ENCODE results near the gene STARD10. TPM values are rescaled to one million over a fixed set of nuclear protein-coding genes. Genes with fewer than 3 reads are reported as not detected.

STARD10 gene
- total and polyA plus RNA-seq, 2 experiments from 2014 or later: 16.6 to 20.5 TPM

GRCh38 chr11:72754149-72754543 is 39.7 kb downstream of the STARD10 start:
- H3K9me3 Mint-ChIP-seq: no peaks in the 10 kb centered on the region; the same call in 2 of the 3 replicates
- DNase-seq (ENCODE audit: low spot score): no peak
- peak overlapping the region; percentile 16; the same call in 2 of the 3 replicates for H3K4me3 Mint-ChIP-seq
- peaks cover 26% of the 10 kb centered on the region for H3K27me3 Mint-ChIP-seq (ENCODE audit: insufficient read depth, low read depth, poor library complexity)
- no peaks in the 10 kb centered on the region for H3K36me3 ChIP-seq (ENCODE audit: insufficient read depth)
- ATAC-seq: no peak
- no peak overlapping the region for H3K27ac Mint-ChIP-seq
- H3K4me2 ChIP-seq: peak overlapping the region; percentile 73
- H3K27ac ChIP-seq (ENCODE audit: low read depth): no peak overlapping the region
- H3K4me1 Mint-ChIP-seq: peaks cover 33% of the 10 kb centered on the region
- peaks cover 3% of the 10 kb centered on the region; the same call in 2 of the 3 replicates for H3K36me3 Mint-ChIP-seq (ENCODE audit: low read depth)
- peaks cover 8% of the 10 kb centered on the region for H4K20me1 ChIP-seq (replicated peaks; ENCODE audit: insufficient read depth)
- H3K27me3 ChIP-seq (ENCODE audit: insufficient read depth): peaks cover 19% of the 10 kb centered on the region
- H2AFZ ChIP-seq: peak overlapping the region; percentile 78; the same call in 1 of the 2 replicates
- H3F3A ChIP-seq (replicated peaks; ENCODE audit: low read depth): 0 out of 2 replicates have a peak, but pooled peaks cover 3% of the 10 kb centered on the region
- TF ChIP-seq, protein P1, sequence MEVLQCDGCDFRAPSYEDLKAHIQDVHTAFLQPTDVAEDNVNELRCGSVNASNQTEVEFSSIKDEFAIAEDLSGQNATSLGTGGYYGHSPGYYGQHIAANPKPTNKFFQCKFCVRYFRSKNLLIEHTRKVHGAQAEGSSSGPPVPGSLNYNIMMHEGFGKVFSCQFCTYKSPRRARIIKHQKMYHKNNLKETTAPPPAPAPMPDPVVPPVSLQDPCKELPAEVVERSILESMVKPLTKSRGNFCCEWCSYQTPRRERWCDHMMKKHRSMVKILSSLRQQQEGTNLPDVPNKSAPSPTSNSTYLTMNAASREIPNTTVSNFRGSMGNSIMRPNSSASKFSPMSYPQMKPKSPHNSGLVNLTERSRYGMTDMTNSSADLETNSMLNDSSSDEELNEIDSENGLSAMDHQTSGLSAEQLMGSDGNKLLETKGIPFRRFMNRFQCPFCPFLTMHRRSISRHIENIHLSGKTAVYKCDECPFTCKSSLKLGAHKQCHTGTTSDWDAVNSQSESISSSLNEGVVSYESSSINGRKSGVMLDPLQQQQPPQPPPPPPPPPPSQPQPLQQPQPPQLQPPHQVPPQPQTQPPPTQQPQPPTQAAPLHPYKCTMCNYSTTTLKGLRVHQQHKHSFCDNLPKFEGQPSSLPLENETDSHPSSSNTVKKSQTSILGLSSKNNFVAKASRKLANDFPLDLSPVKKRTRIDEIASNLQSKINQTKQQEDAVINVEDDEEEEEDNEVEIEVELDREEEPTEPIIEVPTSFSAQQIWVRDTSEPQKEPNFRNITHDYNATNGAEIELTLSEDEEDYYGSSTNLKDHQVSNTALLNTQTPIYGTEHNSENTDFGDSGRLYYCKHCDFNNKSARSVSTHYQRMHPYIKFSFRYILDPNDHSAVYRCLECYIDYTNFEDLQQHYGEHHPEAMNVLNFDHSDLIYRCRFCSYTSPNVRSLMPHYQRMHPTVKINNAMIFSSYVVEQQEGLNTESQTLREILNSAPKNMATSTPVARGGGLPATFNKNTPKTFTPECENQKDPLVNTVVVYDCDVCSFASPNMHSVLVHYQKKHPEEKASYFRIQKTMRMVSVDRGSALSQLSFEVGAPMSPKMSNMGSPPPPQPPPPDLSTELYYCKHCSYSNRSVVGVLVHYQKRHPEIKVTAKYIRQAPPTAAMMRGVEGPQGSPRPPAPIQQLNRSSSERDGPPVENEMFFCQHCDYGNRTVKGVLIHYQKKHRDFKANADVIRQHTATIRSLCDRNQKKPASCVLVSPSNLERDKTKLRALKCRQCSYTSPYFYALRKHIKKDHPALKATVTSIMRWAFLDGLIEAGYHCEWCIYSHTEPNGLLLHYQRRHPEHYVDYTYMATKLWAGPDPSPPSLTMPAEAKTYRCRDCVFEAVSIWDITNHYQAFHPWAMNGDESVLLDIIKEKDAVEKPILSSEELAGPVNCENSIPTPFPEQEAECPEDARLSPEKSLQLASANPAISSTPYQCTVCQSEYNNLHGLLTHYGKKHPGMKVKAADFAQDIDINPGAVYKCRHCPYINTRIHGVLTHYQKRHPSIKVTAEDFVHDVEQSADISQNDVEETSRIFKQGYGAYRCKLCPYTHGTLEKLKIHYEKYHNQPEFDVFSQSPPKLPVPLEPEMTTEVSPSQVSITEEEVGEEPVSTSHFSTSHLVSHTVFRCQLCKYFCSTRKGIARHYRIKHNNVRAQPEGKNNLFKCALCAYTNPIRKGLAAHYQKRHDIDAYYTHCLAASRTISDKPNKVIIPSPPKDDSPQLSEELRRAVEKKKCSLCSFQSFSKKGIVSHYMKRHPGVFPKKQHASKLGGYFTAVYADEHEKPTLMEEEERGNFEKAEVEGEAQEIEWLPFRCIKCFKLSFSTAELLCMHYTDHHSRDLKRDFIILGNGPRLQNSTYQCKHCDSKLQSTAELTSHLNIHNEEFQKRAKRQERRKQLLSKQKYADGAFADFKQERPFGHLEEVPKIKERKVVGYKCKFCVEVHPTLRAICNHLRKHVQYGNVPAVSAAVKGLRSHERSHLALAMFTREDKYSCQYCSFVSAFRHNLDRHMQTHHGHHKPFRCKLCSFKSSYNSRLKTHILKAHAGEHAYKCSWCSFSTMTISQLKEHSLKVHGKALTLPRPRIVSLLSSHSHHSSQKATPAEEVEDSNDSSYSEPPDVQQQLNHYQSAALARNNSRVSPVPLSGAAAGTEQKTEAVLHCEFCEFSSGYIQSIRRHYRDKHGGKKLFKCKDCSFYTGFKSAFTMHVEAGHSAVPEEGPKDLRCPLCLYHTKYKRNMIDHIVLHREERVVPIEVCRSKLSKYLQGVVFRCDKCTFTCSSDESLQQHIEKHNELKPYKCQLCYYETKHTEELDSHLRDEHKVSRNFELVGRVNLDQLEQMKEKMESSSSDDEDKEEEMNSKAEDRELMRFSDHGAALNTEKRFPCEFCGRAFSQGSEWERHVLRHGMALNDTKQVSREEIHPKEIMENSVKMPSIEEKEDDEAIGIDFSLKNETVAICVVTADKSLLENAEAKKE (CRISPR knock-in tag; IDR thresholded peaks at IDR 0.05): no peak
- TF ChIP-seq NANOG (IDR thresholded peaks at IDR 0.05; ENCODE audit: borderline replicate concordance): no peak
- TF ChIP-seq ZNF331 (CRISPR knock-in tag; IDR thresholded peaks at IDR 0.05; ENCODE audit: low read depth): no peak
- no peak for TF ChIP-seq CREB1 (CRISPR knock-in tag; IDR thresholded peaks at IDR 0.05; ENCODE audit: low read depth)
- TF ChIP-seq EZH2 (IDR thresholded peaks at IDR 0.05; ENCODE audit: low read depth, unreplicated experiment): no peak
- no peak for TF ChIP-seq POLR2AphosphoS5 (IDR thresholded peaks at IDR 0.05; ENCODE audit: low read depth)
- TF ChIP-seq, protein P2, sequence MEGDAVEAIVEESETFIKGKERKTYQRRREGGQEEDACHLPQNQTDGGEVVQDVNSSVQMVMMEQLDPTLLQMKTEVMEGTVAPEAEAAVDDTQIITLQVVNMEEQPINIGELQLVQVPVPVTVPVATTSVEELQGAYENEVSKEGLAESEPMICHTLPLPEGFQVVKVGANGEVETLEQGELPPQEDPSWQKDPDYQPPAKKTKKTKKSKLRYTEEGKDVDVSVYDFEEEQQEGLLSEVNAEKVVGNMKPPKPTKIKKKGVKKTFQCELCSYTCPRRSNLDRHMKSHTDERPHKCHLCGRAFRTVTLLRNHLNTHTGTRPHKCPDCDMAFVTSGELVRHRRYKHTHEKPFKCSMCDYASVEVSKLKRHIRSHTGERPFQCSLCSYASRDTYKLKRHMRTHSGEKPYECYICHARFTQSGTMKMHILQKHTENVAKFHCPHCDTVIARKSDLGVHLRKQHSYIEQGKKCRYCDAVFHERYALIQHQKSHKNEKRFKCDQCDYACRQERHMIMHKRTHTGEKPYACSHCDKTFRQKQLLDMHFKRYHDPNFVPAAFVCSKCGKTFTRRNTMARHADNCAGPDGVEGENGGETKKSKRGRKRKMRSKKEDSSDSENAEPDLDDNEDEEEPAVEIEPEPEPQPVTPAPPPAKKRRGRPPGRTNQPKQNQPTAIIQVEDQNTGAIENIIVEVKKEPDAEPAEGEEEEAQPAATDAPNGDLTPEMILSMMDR (conservative IDR thresholded peaks at IDR 0.05; ENCODE audit: low read depth in 2 of 2): no peak
- no peak for TF ChIP-seq ETS1 (IDR thresholded peaks at IDR 0.05)
- TF ChIP-seq, protein P3, sequence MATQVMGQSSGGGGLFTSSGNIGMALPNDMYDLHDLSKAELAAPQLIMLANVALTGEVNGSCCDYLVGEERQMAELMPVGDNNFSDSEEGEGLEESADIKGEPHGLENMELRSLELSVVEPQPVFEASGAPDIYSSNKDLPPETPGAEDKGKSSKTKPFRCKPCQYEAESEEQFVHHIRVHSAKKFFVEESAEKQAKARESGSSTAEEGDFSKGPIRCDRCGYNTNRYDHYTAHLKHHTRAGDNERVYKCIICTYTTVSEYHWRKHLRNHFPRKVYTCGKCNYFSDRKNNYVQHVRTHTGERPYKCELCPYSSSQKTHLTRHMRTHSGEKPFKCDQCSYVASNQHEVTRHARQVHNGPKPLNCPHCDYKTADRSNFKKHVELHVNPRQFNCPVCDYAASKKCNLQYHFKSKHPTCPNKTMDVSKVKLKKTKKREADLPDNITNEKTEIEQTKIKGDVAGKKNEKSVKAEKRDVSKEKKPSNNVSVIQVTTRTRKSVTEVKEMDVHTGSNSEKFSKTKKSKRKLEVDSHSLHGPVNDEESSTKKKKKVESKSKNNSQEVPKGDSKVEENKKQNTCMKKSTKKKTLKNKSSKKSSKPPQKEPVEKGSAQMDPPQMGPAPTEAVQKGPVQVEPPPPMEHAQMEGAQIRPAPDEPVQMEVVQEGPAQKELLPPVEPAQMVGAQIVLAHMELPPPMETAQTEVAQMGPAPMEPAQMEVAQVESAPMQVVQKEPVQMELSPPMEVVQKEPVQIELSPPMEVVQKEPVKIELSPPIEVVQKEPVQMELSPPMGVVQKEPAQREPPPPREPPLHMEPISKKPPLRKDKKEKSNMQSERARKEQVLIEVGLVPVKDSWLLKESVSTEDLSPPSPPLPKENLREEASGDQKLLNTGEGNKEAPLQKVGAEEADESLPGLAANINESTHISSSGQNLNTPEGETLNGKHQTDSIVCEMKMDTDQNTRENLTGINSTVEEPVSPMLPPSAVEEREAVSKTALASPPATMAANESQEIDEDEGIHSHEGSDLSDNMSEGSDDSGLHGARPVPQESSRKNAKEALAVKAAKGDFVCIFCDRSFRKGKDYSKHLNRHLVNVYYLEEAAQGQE (IDR thresholded peaks at IDR 0.05; ENCODE audit: unreplicated experiment): no peak
- TF ChIP-seq STAT1 (IDR thresholded peaks at IDR 0.05; ENCODE audit: unreplicated experiment): no peak
- TF ChIP-seq JUNB (IDR thresholded peaks at IDR 0.05; ENCODE audit: unreplicated experiment): no peak
- no peak for TF ChIP-seq EZH2phosphoT487 (IDR thresholded peaks at IDR 0.05; ENCODE audit: unreplicated experiment)
- no peak for TF ChIP-seq ZNF114 (CRISPR knock-in tag; IDR thresholded peaks at IDR 0.05)
- peak overlapping the region; percentile 45 for H3K4me3 ChIP-seq
- H3K4me1 ChIP-seq (ENCODE audit: insufficient read depth): peaks cover 30% of the 10 kb centered on the region
- H3K79me2 ChIP-seq (replicated peaks; ENCODE audit: insufficient read depth): peaks cover 28% of the 10 kb centered on the region
- H3K9me2 ChIP-seq (ENCODE audit: insufficient read depth): no peaks in the 10 kb centered on the region

All from GM23338 (cell line).